SHP77 (cell line): Measurements from ENCODE around the gene TNPO2.

Experiments used
- DNase-seq, 2 experiments: peaks; one replicate each; lab custom pipeline; 2025; lab: John Stamatoyannopoulos, UW

Gene TNPO2

GRCh38 chr19:12723641-12724426 is at the start of gene TNPO2:
TNPO2 (minus strand) TSS chr19:12723932; CDS start chr19:12720977, 2,955 bp downstream.
- DNase-seq = peak; percentile 54 to 76

GRCh38 chr19:12772323-12772722 is 48.6 kb upstream of the TNPO2 start:
- no peak for DNase-seq

- no peak for DNase-seq
These were observed 47.2 kb upstream of the TNPO2 start for GRCh38 chr19:12770922-12771321.

- DNase-seq = peak; percentile 91 to 95
These were observed 46.0 kb upstream of the TNPO2 start for GRCh38 chr19:12769689-12770088.

DNA sequence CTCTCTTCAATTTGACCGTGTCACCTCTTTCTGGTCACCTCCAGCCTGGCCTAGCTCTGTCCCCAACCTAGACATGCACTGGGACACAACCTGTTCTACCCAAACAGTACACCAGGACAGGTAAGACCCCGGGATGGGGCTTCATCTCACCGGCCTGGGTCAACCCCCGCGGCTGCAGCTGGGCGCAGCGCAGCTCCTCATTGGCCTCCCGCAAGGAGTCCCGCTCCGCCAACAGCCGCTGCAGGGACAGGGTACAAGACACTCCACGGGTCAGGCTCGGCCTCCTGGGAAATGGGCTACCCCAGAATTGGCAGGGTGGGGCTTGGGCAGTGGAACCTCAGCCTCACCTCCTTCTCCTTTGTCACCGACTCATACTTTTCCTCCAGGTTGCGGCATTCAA is 43.9 kb upstream of the TNPO2 start:
- DNase-seq = no peak

DNA sequence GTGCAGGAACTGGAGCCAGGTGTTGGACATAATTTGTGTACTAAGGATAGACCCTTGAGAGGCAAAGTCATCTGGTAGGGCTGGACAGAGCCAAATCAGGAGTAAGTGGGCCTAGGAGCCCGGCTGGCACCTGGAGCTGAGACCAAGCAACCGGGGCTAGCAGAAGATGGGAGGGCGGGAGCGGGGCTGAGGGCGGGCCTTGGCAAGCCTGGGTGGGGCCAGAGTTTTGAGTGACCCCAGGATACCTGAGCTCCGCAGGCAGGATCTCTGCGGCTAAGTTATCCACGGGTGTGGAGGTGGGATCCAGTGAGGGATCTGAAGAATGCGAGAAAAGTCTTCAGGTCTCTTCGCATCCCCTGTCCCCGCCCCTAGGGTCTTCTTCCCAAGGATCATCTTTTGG is 43.4 kb upstream of the TNPO2 start:
- DNase-seq = no peak

DNA sequence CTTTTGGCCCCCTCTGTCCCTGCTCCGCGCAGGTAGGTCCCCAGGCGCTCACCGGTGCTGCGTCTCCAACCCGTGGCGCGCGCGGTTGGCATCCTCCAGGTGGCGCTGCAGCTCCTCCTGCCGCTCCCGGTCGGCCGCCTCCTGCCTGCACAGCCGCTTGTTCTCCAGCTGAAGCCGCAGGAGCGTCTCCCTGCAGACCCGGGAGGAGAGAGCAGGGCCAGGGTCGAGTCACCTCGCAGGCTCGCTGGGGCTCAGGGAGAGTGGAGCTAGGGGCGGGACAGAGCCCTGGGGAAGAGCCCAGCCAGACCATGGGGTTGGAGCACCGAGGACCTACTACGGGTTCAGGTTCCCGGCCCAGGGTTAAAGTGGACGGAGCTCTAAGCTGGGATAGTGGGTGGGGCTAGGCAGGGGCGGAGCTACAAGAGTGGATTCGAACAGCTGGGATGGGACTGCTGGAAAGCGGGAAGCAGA is 42.4 kb upstream of the TNPO2 start:
- DNase-seq = peak; percentile 75 to 87

GRCh38 chr19:12764698-12765097 is 41.0 kb upstream of the TNPO2 start:
- no peak for DNase-seq

- DNase-seq = no peak
These were observed 39.4 kb upstream of the TNPO2 start for GRCh38 chr19:12763100-12763499.

DNA sequence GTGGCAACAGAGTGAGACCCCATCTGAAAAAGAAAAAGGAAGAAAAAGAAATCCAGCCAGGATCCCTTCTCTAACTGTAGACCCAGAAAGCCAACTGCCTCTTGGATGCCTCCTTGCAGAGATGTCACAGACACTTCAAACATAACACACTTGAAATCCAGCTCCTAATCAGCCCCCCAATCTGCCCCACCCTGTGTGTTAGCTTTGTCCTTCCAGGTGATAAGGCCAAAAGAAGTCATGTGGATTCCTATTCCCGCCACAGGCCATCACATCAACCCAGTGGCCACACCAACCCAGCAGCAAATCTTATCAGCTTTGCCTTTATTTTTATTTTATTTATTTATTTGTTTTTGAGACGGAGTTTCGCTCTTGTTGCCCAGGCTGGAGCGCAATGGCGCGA is 36.0 kb upstream of the TNPO2 start:
- DNase-seq = no peak

- DNase-seq = peak; percentile 61 to 80
These were observed 34.0 kb upstream of the TNPO2 start for GRCh38 chr19:12757544-12758274.

- DNase-seq = no peak
These were observed 32.6 kb upstream of the TNPO2 start for GRCh38 chr19:12756150-12756883.

GRCh38 chr19:12754465-12755196 is 30.9 kb upstream of the TNPO2 start:
- DNase-seq = no peak

GRCh38 chr19:12752056-12752781 is 28.5 kb upstream of the TNPO2 start:
- no peak for DNase-seq

DNA sequence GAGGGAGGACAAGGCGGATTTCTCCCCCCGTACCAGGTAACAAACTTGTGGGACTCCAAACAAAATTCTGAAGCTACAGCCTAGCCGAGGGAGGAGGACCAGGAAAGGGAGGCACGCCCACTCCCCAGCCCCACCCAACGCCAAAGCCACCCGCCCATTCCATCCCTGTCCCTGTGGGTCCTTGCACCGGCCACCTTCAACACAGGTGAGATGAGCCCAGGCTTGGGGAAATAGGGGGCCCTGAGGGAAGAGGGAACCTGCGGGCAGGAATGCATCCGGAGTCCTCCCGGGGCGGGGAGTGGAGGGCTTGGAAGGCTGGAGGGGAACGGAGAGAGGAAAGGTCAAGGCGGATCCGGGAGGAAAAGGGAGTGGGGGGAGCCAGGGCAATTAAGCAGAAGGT is 27.9 kb upstream of the TNPO2 start, which contains the start of gene BEST2:
BEST2 (plus strand) TSS at position 157 of the 400 bp plus-strand sequence. CDS start 802 bp downstream, outside the sequence.
- DNase-seq = no peak

DNA sequence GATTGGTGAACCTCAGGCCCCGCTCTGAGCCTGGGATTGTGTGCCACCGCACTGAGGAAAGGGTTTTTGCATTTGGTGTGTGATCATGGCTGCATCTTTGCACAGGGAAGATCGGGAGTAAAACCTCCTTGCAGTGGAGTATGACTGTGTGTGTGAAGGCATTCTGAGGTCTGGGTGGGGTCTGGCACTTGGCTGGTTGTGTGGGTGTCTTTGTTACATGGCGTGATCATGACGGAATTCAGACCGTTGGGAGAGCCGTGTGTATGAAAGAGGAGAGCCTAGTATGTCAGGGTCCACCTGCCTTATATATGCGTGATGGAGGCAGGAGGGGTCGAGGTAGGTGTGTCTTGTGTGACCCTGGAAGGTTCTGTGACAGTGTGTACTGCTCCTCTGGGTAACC is 27.1 kb upstream of the TNPO2 start:
- DNase-seq = no peak

DNA sequence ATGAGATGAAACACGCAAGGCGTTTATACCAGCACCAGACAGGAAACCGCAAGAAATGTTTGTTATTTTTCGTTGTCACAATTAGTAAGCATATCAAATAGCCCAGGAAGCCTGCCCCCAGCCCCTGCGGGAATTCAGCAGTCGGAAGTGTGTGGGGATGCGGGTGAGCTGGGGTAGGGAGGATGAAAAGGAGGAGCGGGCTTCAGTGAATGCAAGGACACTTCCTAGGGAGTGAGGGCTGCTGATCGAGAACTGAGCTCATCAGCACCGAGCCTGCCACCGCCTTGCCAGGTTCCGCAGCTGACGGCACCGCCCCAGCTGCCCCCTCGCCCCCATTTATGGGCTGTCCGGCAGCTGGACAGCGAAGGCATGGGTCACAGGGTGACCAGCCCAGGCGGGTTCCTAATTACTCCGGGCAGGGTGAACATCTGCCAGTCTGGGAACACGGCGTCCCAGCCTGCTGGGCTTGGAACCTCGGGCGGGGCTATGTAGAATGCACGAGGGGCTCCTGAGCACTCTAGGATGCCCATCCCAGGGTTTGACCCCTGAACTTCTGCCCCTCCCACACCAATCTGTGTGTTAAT is 26.3 kb upstream of the TNPO2 start:
- no peak for DNase-seq

GRCh38 chr19:12748489-12748888 is 24.8 kb upstream of the TNPO2 start:
- DNase-seq = no peak

DNA sequence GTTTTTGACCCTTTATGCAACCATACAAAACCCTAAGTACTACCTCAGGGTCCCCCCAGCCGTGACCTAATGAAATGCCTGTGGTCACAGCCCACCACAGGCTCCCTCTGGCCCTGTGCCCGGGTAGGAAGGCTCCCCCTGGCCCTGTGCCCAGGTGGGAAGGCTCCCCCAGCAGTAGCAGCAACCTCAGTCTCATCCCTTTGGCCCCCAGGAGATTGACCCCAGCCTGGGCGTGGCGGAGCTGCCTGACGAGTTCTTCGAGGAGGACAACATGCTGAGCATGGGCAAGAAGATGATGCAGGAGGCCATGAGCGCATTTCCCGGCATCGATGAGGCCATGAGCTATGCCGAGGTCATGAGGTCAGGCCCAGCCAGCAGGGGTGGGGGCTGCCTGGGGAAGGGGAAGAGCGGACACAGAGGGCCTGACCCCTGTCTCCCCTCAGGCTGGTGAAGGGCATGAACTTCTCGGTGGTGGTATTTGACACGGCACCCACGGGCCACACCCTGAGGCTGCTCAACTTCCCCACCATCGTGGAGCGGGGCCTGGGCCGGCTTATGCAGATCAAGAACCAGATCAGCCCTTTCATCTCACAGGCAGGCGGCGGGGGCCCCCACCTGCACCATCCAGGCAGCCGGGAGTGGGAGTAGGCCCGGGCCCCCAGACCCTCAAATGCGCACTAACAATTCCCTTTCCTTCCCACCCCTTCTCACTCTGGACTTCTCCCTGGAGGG is 21.6 kb upstream of the TNPO2 start:
- no peak for DNase-seq

DNA sequence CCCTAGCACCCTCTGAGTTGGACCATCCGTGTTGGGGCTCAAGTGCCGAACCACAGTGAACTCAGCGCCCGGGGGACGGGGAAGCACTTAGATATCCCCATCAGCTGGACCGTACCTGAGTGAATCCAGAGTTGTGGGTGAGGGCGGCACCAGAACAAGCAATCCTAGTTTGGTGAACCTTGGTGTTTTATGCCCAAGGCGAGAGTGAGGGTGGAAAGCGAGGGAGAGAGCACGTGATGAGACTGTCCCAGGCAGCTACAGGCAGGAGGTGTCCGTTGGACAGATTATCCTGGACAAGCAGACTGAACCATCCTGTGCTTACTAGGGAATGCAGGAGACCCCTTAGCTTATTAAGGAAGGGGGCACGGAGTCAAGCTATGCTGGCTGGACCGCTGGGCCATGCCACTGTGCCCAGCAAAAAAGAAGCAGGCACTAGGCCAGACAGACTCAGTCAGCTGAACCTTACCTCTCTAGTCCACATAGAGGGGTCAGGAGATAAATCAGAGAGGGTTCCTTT is 14.2 kb upstream of the TNPO2 start:
- no peak for DNase-seq
